Stimulated activated CD4-positive, alpha-beta T cell treated with anti-CD3 and anti-CD28 coated beads, Interleukin-4, amount 100 ng/mL, for 1 hour (primary cell): Measurements from ENCODE around the gene CAMTA1.
"Not testable (repeated sequence)": the region's sequence is repeated elsewhere in the genome, so short reads cannot be mapped to it uniquely, and the experiment has no call there.

ENCODE experiments used
- DNase-seq: peaks from one replicate; pipeline ENCODE4 v3.0.0-alpha.2; 2020

Gene CAMTA1

GRCh38 chr1:7681401-7681800, 896.1 kb downstream of the CAMTA1 start:
- no peak for DNase-seq

GRCh38 chr1:7683521-7683920, 898.3 kb downstream of the CAMTA1 start:
- DNase-seq: no peak

GRCh38 chr1:7684132-7684531, 898.9 kb downstream of the CAMTA1 start:
- no peak for DNase-seq

GRCh38 chr1:7684861-7685635, 899.8 kb downstream of the CAMTA1 start:
- DNase-seq: no peak

GRCh38 chr1:7686301-7686850, 901.1 kb downstream of the CAMTA1 start:
- DNase-seq: no peak

- DNase-seq: no peak
Measured at GRCh38 chr1:7687411-7687810, 902.2 kb downstream of the CAMTA1 start.

GRCh38 chr1:7688659-7689058, 903.4 kb downstream of the CAMTA1 start:
- no peak for DNase-seq

GRCh38 chr1:7689307-7689706, 904.1 kb downstream of the CAMTA1 start:
- DNase-seq: not testable (repeated sequence)

GRCh38 chr1:7690076-7690475, 904.8 kb downstream of the CAMTA1 start:
- no peak for DNase-seq

GRCh38 chr1:7690496-7691182, 905.4 kb downstream of the CAMTA1 start:
- DNase-seq: no peak

- no peak for DNase-seq
Measured at GRCh38 chr1:7691576-7691975, 906.3 kb downstream of the CAMTA1 start.

- no peak for DNase-seq
Measured at GRCh38 chr1:7692005-7692404, 906.8 kb downstream of the CAMTA1 start.

- DNase-seq: not testable (repeated sequence)
Measured at GRCh38 chr1:7693037-7693436, 907.8 kb downstream of the CAMTA1 start.

GRCh38 chr1:7693662-7694061, 908.4 kb downstream of the CAMTA1 start:
- no peak for DNase-seq

- DNase-seq: no peak
Measured at GRCh38 chr1:7694600-7695496, 909.6 kb downstream of the CAMTA1 start.

GRCh38 chr1:7695497-7696117, 910.4 kb downstream of the CAMTA1 start:
- DNase-seq: no peak

GRCh38 chr1:7698641-7699040, 913.4 kb downstream of the CAMTA1 start:
- no peak for DNase-seq

- DNase-seq: no peak
Measured at GRCh38 chr1:7702365-7702764, 917.1 kb downstream of the CAMTA1 start.

GRCh38 chr1:7703321-7704213, 918.3 kb downstream of the CAMTA1 start:
- DNase-seq: peak; percentile 26

- peak; percentile 93 for DNase-seq
Measured at GRCh38 chr1:7704214-7705047, 919.2 kb downstream of the CAMTA1 start.
